DMS79 (cell line): ENCODE data around the gene OMG.
"Not testable (repeated sequence)": the region's sequence is repeated elsewhere in the genome, so short reads cannot be mapped to it uniquely, and the experiment has no call there.

Source experiments
- DNase-seq: peaks from one replicate; lab custom pipeline; 2025; lab: John Stamatoyannopoulos, UW

The OMG gene

GRCh38 chr17:31262923-31263322, 34.1 kb downstream of the OMG start:
- not testable (repeated sequence) for DNase-seq

DNA sequence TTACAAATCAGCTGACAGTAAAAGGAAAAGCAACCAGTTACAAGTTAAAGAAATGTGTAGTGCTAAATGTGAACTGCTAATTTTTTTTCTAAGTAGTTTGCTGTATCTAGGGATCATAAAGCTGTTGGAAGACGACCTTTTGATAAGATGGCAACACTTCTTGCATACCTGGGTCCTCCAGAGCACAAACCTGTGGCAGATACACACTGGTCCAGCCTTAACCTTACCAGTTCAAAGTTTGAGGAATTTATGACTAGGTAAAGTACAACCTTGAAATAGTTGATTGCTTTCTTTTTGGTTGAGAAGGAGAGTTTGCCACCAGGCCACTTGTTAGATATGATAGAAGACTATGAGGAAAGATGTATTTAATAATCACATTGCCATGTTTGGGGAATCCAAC, 35.4 kb downstream of the OMG start:
- no peak for DNase-seq

DNA sequence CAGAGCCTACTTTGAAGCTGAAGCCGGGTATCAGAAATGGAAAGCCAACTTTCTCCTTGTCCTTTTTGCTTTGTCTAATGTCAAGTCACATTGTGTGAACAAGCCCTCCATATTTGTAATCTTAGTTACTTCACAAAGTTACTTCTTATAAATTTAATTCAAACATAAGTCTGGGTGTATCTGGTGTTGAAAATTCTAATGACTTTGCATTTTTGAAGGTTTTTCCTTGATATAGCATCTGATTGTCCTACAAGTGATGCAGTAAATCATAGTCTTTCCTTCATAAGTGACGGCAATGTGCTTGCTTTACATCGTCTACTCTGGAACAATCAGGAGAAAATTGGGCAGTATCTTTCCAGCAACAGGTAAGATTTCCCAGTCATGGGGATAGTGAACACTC, 36.9 kb downstream of the OMG start:
- DNase-seq = no peak

GRCh38 chr17:31256936-31257335, 40.1 kb downstream of the OMG start:
- DNase-seq = no peak

GRCh38 chr17:31254654-31255053, 42.4 kb downstream of the OMG start:
- DNase-seq = no peak

DNA sequence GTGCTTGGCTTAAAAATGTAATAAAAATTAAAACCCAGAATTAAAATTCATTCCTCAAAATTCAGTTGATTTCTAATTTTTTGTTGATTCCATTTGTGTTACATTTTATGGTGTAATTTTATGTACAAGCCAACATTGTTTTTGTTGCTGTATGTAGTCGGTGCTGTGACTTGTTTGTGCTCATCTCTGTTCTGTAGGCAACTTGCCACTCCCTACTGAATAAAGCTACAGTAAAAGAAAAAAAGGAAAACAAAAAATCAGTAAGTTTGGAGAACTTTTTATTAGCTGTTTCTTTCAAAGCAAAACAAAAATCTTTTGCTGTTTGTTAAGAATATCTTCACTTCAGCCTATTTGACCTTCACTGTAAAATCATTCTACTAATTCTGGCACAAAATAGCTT, 44.3 kb downstream of the OMG start:
- DNase-seq = no peak

DNA sequence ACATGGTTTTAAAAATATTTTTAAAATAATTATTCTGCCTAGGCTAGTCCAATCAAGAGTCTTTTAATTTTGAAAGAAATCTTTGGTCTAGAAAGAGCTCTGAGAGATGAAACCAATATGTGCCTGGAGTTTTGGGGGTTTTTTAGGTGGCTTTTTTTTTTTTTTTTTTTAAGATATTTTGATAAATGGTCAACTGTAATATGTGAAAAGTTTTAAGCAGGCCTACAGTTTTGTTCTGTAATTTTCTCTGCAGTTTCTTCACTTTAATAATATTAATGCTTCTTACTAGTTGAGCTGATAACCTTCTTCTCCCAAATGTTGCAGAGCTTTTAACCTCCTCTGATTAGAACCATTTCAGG, 45.1 kb downstream of the OMG start:
- no peak for DNase-seq

- DNase-seq = no peak
Measured at GRCh38 chr17:31251105-31251969, 45.7 kb downstream of the OMG start.

- no peak for DNase-seq
Measured at GRCh38 chr17:31250229-31250628, 46.8 kb downstream of the OMG start.

GRCh38 chr17:31249835-31250141, 47.3 kb downstream of the OMG start:
- DNase-seq = no peak

DNA sequence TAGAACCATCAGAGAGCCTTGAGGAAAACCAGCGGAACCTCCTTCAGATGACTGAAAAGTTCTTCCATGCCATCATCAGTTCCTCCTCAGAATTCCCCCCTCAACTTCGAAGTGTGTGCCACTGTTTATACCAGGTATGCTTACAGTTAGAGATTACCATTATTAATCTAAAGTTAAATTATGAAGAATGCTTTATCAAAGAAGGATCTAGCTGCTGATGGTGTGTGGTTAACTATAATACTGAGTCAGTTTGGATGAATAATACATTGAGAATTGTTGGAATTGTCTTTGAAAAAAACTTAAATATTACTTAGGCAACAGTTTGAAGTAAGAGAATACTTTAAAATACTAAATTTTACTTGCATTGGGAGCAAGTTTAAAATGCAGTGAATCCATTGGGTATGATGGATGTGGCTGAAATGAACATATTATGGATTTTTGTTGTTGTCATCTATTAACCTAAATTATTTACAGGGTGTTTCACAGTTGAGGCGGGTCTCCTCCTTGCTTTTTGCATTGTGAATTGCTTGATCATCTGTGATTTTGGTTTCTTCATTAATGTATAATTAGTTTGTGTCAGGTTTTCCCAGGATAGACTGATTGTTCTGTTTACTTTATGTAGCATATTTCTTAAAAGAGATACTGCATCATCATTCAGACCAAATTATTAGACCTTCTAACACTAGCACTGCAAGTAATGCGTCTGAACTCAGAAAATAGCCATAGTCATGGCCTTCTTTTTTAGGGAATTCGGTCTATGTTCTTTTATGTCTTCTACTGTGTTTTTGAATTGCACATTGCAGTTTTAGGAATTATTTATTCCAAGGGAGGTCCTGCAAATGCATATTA, 47.8 kb downstream of the OMG start:
- no peak for DNase-seq
